NCI-H1694 (cell line): ENCODE results near the gene DDIAS.
A peak's percentile ranks its signal among the peaks of the same experiment; 100 is the strongest.
"Not testable (repeated sequence)": the region's sequence is repeated elsewhere in the genome, so short reads cannot be mapped to it uniquely, and the experiment has no call there.

Source experiments
- DNase-seq: peaks from one replicate; lab custom pipeline; 2025; lab: John Stamatoyannopoulos, UW

The DDIAS gene

GRCh38 chr11:82890936-82891335 lies 10.6 kb upstream of the DDIAS start:
- no peak for DNase-seq

GRCh38 chr11:82892611-82893169 lies 8.8 kb upstream of the DDIAS start:
- no peak for DNase-seq

GRCh38 chr11:82895437-82896091 lies 6.0 kb upstream of the DDIAS start:
- DNase-seq, result no peak

- DNase-seq, result no peak
Measured at GRCh38 chr11:82896183-82896582, 5.4 kb upstream of the DDIAS start.

- DNase-seq, result no peak
Measured at GRCh38 chr11:82898241-82898640, 3.3 kb upstream of the DDIAS start.

GRCh38 chr11:82899186-82899820 lies 2.2 kb upstream of the DDIAS start:
- no peak for DNase-seq

- no peak for DNase-seq
Measured at GRCh38 chr11:82899957-82900276, 1.6 kb upstream of the DDIAS start.

GRCh38 chr11:82900277-82901164 lies 1.0 kb upstream of the DDIAS start, which contains the start of gene PRCP:
Gene PRCP (minus strand): TSS chr11:82900430. CDS start chr11:82900402, 28 bp downstream.
- DNase-seq, result peak; percentile 68

- no peak for DNase-seq
Measured at GRCh38 chr11:82901922-82902485, 468 bp downstream of the DDIAS start.

GRCh38 chr11:82902880-82903279 lies 1.3 kb downstream of the DDIAS start:
- DNase-seq, result no peak

- DNase-seq, result no peak
Measured at GRCh38 chr11:82903843-82904586, 2.5 kb downstream of the DDIAS start.

GRCh38 chr11:82906236-82906635 lies 4.7 kb downstream of the DDIAS start:
- DNase-seq, result peak; percentile 2

- no peak for DNase-seq
Measured at GRCh38 chr11:82906931-82907330, 5.4 kb downstream of the DDIAS start.

- no peak for DNase-seq
Measured at GRCh38 chr11:82907371-82907770, 5.8 kb downstream of the DDIAS start.

GRCh38 chr11:82908311-82908710 lies 6.8 kb downstream of the DDIAS start:
- DNase-seq, result no peak

- DNase-seq, result no peak
Measured at GRCh38 chr11:82909015-82909640, 7.6 kb downstream of the DDIAS start.

GRCh38 chr11:82919786-82920185 lies 18.2 kb downstream of the DDIAS start:
- DNase-seq, result not testable (repeated sequence)

GRCh38 chr11:82920227-82920626 lies 18.7 kb downstream of the DDIAS start:
- DNase-seq, result not testable (repeated sequence)

- DNase-seq, result not testable (repeated sequence)
Measured at GRCh38 chr11:82922396-82923173, 21.0 kb downstream of the DDIAS start.

- no peak for DNase-seq
Measured at GRCh38 chr11:82924522-82925224, 23.1 kb downstream of the DDIAS start.
